ENCODE results near the gene CDH12. TPM values are rescaled to one million over a fixed set of nuclear protein-coding genes. Genes with fewer than 3 reads are reported as not detected.
"Not testable (repeated sequence)": the region's sequence is repeated elsewhere in the genome, so short reads cannot be mapped to it uniquely, and the experiment has no call there.

The CDH12 gene
- total RNA-seq, 1 donor from 2014 or later: not detected

DNA sequence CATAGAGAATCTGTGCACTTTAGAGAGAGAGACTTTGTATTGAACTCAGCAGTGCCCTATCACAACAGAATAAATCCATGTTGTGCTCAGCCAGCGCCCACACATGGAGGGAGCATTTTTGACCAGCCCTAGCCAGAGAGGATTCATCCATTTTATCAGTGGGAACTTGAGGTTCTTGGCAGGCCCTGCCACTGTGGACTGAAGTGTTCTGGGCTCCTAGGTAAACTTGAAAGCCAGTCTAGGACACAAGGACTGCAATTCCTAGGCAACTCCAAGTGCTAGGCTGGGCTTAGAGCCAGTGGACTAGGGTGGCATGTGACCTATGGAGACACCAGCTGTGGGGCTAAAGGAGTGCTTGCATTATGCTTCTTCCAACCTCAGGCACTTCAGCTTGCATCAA lies 523.5 kb downstream of the CDH12 start:
- ATAC-seq: no peak
- no peak for DNase-seq (ENCODE audit: low spot score)

- ATAC-seq (no peak), DNase-seq (ENCODE audit: low spot score) (no peak)
Observed at GRCh38 chr5:22319798-22320197, 533.3 kb downstream of the CDH12 start.

- no peak for ATAC-seq
- DNase-seq (ENCODE audit: low spot score): no peak
Observed at GRCh38 chr5:22316294-22316693, 536.9 kb downstream of the CDH12 start.

GRCh38 chr5:22315052-22315451 lies 538.1 kb downstream of the CDH12 start:
- DNase-seq (ENCODE audit: low spot score); ATAC-seq: not testable (repeated sequence)

DNA sequence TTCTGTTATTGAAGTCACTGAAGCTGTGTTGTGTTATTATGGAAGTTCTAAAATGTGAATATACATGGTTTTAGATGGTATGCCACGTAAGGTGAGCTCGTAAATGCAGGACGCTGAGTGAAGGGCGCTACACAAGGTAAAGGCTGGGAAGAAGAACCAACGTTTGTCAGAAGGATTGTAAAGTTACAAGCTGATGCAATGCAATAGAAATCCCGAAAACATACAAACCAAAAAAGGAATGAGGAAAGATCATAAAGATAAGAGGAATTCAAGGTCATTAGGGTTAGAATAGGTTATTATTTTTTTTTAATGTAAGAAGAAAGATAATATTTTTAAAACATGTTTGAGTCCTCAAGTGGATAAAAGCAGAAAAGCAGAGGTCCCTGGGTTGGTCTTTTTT lies 538.6 kb downstream of the CDH12 start:
- DNase-seq (ENCODE audit: low spot score): no peak
- no peak for ATAC-seq

- no peak for DNase-seq (ENCODE audit: low spot score)
- ATAC-seq: no peak
Observed at GRCh38 chr5:22306011-22306410, 547.1 kb downstream of the CDH12 start.

DNA sequence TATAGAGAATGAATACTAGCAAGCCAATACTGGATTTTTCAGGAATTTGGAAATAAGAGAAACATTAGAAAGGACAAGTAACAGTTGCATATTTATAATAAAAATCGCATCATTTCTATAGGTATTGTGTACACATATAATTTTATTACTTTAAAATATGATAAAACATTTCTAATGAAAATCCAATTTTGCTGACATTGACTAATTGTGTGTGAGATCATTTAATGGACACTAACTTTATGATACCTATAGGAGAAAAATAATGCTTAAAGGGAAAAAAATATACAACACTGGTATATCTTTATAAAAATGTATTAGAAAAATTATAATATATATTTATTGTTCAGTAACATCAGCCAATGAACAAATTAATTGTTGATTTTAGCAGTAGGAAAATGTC lies 557.3 kb downstream of the CDH12 start:
- no peak for DNase-seq (ENCODE audit: low spot score)
- ATAC-seq: no peak

- DNase-seq (ENCODE audit: low spot score) (no peak), ATAC-seq (no peak)
Observed at GRCh38 chr5:22293147-22293546, 560.0 kb downstream of the CDH12 start.

GRCh38 chr5:22278164-22278563 lies 575.0 kb downstream of the CDH12 start:
- no peak for ATAC-seq
- no peak for DNase-seq (ENCODE audit: low spot score)

GRCh38 chr5:22277006-22277405 lies 576.1 kb downstream of the CDH12 start:
- no peak for DNase-seq (ENCODE audit: low spot score)
- ATAC-seq: no peak

DNA sequence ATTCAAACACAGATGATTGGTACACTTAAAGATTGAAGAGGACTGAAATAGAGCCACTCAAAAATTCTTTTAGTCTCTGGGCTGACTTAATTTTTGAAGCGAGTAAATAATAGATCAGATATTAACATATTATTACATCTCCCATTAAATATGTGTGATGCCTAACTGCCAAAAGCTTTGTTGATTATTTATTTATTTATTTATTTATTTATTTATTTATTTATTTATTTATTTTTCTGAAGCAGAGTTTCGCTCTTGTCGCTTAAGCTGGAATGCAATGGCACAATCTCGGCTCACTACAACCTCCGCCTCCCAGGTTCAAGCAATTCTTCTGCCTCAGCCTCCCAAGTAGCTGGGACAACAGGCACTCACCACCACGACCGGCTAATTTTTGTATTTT lies 587.3 kb downstream of the CDH12 start:
- DNase-seq (ENCODE audit: low spot score); ATAC-seq: not testable (repeated sequence)

DNA sequence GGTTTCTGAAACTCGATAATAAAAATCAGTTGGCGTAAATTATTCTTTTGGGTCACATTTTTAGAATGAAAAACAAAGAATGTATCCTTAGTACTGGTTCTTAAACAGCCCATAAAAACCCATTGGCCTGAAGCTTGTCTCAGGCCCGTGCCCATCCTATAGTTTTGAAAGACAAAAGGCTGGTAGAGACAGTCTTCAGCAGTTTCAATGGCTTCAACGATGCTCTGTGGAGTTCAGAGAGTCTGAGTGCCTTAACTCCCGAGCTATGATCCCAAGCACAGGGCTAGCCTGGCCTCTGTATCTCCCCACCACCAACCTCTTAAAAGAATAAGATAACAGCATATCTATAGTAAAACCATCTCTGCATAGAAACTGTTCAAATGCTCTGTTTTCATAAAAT lies 595.0 kb downstream of the CDH12 start:
- ATAC-seq (no peak), DNase-seq (ENCODE audit: low spot score) (no peak)

DNA sequence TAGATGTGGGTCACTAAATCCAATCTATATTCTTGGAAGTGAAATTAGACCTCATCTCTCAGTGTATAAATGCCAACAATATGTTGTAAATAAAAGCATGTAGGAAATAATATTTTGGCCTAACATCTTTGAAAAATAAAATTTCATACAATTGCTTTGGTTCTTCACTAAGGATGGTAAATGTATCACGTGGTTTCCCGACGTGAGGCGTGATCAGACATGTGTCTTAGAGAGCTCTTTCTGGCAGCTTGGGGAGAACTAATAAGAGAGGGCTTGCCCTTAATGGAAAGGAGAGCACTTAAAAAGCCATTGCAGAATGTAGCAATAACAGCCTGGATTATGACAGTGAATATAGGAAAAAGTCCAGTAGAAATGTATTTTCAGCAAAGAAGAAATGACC lies 602.6 kb downstream of the CDH12 start:
- DNase-seq (ENCODE audit: low spot score) (no peak), ATAC-seq (no peak)

GRCh38 chr5:22249209-22249729 lies 603.9 kb downstream of the CDH12 start:
- no peak for DNase-seq (ENCODE audit: low spot score)
- ATAC-seq: no peak

GRCh38 chr5:22245770-22246169 lies 607.4 kb downstream of the CDH12 start:
- DNase-seq (ENCODE audit: low spot score) (no peak), ATAC-seq (no peak)

- no peak for ATAC-seq
- DNase-seq (ENCODE audit: low spot score): no peak
Observed at GRCh38 chr5:22242532-22242931, 610.6 kb downstream of the CDH12 start.

DNA sequence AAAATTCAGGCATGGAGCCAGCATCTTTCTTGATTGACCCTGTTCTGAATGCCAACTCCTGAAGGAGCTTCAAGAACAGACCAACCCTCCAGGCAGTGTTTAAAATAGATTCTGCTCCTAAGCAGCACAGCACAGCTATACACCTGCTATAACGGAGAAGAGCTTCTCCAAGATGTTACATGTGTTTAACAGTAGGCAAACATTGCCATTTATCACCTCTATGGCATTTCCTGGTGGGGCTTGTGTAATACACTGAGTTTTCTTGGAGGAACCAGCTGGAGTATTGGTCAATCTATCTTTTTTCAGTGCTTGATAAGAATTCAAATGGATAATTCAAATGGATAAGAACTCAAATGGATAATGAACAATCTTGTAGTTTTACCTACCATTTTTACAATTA lies 615.1 kb downstream of the CDH12 start:
- DNase-seq (ENCODE audit: low spot score) (no peak), ATAC-seq (no peak)

- ATAC-seq: no peak
- no peak for DNase-seq (ENCODE audit: low spot score)
Observed at GRCh38 chr5:22226423-22226822, 626.7 kb downstream of the CDH12 start.

DNA sequence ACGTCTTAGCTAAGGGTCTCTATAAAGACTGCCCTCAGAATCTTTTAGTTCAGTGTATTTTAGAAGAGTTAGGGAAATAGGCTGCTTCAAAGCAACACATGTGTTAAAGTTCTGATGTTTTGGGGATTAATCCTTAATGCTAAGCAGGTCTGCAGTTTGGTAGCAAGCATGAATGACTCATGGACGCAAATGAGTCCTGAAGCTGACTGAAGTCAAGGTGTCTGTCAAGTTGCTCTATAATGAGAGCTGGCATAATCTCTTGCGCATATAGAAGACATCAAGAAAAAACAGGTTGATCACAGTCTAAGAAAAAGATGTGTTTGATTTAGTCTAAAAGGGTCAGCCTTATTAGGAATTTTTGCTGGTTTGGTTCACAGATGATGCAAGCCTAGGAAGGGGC lies 630.1 kb downstream of the CDH12 start:
- DNase-seq (ENCODE audit: low spot score) (no peak), ATAC-seq (no peak)

- peak; percentile 89 for ATAC-seq
- DNase-seq (ENCODE audit: low spot score): not testable (repeated sequence)
Observed at GRCh38 chr5:22213703-22214495, 639.2 kb downstream of the CDH12 start.

DNA sequence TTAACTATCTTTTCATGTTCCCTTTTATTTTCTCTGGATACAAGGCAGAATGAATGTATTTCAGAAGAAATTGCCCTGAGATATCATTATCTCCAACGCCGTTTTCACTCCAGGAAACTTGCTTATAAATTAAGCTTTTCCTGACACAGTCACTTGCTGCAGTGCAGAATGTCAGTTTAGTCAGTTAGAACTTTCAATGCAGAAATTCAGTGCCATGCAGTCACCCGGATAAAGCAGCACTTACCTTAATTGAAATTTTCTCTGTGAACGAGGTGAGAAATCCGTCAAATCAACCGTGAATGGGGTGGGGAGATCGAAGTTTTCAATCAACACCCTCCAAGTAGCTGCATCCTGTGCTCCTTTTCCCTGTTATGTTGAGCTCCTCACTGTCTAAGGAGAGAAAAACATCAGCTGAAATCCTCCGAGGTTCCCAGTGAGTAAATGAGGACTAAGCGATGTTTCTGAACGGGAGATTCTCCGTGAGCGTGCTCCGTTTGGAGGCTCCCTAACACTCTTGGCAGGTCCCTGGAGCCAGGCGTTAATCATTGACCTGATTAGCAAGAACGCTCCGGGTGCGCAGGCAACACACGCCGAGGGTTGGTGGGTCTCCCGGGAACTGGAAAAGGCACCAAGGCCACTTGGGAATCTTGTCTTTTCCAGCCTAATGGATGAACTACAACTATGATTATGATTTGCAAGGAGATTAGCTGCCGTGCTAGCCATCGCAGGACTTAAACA lies 640.7 kb downstream of the CDH12 start:
- not testable (repeated sequence) for DNase-seq (ENCODE audit: low spot score)
- peak; percentile 91 for ATAC-seq

GRCh38 chr5:22208463-22208862 lies 644.7 kb downstream of the CDH12 start:
- not testable (repeated sequence) for ATAC-seq; DNase-seq (ENCODE audit: low spot score)
